ENCODE data around the gene CCDC201. TPM values are rescaled to one million over a fixed set of nuclear protein-coding genes. Genes with fewer than 3 reads are reported as not detected.

The CCDC201 gene, protein sequence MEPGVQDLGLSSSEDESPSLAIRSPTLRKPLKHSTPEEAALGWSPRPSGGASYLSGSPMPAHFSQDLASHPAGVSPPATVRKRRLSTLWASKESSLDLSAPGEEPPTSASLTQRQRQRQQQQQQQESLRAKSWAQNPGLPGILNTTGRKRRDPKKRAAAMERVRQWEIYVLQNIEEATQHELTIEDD
- polyA plus RNA-seq (2014; cell fraction: cytosol; rRNA removed), result not detected in 2 replicates
- not detected in 2 replicates for polyA plus RNA-seq (2014; cell fraction: nucleus; rRNA removed)

DNA sequence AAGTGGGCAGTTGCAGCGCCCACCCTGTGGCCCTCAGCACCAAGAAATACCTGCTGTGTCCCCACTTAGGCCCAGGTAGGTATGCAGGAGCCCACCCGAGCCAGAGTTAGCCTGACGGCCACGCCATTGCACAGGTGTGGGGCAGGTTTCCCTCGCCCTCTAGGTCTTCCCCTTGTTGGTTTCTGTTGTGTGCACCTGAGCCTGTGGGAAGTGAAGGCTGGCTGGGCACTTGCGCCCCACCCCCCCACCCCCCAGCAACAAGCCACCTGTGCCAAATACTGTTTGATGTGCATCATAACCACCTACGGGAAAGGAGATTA lies at the start of gene CCDC201:
Gene CCDC201 (minus strand): TSS at position 48 of the 320 bp plus-strand sequence. CDS start 75 bp downstream, outside the sequence.
- no peak for DNase-seq (ENCODE audit: low spot score)

DNA sequence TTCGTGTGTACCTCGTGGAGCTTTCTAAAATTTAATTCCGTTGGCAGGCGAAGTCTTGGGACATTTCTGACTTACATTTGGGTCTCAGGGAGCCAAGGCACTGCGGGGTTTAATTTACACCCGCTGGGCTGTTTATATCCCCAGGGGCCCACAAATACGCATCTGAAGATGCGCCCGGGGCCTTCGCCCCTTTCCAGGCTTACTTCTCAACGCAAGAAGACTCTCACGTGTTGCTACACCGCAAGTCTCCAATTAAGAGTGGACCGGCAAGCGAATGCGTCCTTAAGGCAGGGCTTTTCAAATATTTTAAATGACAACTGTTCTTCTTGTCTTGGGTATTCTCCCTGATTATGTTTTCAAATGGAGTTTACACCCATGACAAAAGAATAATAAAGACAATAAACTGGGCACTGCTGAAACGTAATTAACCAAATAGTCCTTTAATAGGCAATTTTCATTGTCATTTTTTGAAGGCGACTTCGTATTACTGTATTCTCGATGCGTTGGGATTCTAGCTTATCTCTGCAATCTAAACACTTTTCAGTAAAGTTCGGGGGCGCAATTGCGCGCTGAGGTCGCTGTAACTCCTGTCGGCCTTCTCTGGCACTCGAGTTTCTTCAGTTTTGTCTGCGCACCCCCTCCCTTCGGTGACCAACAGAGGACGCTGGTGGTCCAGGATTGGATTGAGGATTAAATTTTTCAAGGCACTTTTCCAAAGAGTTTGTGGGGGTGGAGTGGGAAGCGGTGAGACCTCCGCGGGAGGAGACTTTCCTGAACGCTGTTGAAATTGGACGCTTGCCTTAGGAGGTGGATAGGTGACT lies 49.0 kb upstream of the CCDC201 start:
- DNase-seq (ENCODE audit: low spot score), result peak; percentile 72

DNA sequence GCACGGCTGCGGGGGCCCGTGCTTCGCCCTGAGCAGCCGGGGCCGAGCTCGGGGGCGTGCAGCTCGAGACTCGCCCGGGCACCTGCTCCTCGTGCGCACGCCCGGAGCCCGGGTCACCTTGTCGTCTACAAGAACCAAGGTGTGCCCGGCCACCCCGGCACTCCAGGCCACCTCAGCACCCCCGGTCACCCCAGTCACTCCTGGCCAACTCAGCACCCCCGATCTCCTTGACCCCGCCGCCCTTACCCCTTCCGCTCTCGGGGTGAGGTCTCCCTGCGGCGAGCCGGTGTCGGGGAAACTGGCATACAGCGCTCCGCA lies 48.5 kb upstream of the CCDC201 start:
- DNase-seq (ENCODE audit: low spot score), result no peak

DNA sequence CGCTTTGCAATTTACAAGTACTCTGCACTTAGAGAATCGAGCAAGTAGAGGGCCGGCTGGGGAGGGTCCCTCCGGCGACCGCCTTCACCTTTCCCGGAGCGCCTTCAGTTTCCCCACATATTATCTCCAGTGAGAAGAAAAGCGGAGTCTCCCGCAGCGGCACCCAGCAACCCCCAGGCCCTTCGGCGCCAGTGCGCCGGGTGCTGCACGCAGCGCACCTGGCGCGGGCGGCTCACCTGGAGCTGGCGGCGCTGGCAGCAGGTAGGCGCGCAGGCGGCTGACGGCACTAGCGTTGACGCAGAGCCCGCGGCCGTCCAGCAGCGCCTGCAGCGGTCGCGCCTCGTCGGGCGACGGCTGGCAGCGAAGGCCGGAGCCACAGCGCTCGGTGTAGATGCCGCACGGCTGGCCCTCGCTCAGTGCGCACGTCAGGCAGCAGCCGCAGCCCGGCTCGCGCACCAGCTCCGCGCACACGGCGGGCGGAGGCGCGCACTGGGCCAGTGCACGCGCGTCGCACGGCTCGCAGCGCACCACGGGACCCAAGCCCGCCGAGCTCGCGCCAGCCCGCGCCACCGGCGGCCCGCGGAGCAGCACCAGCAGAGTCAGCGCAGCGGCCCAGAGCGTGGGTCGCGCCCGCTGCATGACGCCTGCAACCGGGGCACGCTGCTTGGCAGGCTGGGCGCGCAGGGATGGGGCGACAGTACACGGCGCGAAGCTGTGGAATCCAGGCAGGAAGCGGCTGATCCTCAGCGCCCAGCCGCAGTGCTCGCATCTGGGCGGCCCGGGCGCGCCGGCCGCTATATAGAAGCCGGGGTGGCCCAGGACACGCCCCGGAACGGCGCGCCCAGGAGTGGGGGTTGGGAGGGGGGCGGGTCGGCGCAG lies 47.9 kb upstream of the CCDC201 start, which contains the start of gene IGFBP3:
Gene IGFBP3 (minus strand): TSS at position 771 of the 879 bp plus-strand sequence. CDS start 132 bp downstream, at position 639.
- DNase-seq (ENCODE audit: low spot score), result peak; percentile 51

DNA sequence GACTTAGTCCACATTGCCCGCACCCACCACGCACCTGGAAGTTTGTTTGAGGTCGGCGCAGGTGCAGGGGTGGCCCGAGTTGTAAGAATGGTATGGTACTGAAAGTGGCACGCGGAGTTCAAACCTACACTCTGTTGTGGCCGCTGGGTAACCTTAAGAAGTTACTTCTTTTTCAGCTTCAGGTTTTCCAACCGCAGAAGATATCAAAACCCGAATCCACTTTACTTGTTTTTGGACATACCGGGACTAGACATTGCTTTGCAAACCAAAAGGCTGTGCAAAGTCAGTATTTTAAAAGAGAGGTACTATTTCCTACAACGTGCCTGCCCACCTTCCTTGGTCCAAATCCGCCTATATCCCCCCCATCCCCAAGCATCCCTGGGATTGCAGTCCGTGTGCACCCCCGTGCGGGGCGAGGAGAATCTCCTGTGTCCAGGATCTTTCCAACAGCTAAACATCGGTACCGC lies 47.1 kb upstream of the CCDC201 start:
- no peak for DNase-seq (ENCODE audit: low spot score)

DNA sequence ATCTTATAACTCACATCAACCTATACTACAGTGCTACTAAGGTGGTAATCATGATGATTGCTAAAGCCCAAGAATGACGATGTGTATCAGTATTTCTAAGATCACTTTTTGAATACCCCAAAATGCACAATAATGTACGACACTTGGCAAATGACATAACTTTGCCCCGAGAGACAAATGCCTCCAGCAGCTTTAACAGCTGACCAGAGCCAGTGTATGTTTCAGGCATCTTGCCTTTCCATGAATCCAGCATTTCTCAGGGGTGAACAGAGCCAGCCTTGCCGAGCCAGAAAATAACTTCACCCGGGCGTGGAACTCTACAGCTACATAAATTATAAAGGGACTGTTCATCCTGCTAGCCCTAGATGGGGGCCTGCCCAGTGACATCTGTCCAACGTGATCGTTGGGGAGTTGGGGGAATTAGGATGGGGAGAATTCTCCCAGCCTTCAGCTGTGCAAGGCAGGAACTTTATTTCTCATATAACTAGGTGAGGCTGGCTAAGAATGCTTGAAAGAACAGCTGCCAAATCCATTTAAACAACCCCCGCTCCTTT lies 46.4 kb upstream of the CCDC201 start:
- no peak for DNase-seq (ENCODE audit: low spot score)

DNA sequence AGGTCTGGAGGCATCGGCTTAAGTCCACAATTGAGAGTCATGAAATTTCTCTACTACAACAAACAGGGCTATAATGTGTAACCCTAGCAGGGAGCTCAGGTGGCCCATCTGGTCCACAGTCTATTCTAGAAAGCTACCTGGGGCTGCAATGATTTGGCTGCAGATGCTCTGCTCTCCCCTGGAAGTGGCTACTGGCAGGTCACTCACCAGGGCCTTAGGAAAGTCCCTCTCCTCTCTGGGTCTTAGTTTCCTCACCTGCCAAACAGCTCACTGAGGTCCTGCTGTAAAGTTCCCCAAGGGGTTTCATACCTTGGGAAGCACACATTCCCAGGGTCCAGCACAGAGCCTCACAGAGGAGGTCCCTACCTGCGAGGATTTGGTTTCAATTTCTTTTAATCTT lies 45.7 kb upstream of the CCDC201 start:
- no peak for DNase-seq (ENCODE audit: low spot score)

DNA sequence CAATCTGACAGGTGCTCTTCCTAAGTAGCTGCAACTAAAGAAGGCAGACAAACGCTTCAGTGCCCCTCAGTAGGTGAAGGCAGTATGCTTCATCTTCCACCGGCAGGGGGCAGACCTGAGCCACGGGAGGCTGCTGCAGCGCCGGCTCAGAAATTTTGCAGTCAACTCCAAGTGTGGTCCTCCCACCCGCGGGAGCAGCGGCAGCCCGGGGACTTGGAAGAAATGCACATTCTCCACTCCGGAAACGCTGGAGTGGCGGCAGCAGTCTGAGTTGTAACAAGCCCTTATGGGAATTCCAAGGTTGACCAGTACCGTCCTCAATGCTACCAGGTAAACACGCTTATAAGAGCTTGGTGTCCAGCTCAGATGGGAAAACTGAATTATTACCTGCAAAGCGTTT lies 44.8 kb upstream of the CCDC201 start:
- DNase-seq (ENCODE audit: low spot score), result peak; percentile 66

DNA sequence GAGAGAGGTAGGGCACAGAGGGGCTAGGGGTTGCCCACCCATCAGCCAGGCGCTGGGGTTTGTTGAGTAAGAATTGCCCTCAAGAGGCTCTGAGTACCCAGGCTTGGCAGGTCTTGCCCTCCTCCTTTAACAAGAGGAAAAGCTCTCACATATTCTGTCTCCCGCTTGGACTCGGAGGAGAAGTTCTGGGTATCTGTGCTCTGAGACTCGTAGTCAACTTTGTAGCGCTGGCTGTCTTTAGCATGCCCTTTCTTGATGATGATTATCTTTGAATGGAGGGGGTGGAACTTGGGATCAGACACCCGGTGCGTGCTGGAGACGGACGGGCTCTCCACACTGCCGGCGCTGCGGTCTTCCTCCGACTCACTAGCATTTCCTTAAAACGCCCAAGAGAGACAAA lies 44.2 kb upstream of the CCDC201 start:
- no peak for DNase-seq (ENCODE audit: low spot score)

DNA sequence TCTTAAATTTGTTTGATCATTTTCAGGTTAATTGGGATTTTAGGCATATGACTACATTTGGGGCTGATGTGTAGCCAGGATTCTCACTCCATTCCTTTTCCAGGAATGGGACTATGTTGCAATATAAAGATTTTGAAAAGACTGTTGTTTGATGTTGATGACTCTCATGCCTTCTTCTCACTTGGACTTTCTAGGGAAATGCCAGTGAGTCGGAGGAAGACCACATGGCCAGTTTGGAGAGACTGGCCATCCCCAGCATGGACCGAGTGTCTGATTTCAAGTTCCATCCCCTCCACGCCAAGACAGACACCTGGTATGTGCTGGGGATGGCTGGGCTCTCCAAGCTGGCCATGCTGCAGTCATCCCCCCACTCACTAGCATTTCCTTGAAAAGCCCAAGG lies 42.7 kb upstream of the CCDC201 start:
- DNase-seq (ENCODE audit: low spot score), result no peak

DNA sequence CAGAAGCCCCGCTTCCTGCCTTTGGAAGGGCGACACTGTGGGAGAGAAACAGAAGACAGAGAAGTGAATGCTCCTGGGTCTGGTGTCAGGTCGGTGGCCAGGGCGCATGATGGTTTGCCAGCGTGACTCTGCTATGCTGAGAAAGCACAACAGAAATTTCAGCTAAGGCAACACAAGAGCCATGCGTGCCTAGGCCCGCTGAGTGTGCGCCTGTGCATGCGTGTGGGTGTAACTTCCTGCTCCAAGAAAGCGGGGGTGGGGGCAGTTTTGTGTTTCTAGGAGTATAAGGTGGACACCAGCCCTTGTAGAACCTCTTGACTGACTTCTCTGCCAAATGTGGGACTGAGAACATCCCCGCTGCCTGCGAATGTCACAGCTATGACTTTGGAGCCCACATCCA lies 42.0 kb upstream of the CCDC201 start:
- no peak for DNase-seq (ENCODE audit: low spot score)

DNA sequence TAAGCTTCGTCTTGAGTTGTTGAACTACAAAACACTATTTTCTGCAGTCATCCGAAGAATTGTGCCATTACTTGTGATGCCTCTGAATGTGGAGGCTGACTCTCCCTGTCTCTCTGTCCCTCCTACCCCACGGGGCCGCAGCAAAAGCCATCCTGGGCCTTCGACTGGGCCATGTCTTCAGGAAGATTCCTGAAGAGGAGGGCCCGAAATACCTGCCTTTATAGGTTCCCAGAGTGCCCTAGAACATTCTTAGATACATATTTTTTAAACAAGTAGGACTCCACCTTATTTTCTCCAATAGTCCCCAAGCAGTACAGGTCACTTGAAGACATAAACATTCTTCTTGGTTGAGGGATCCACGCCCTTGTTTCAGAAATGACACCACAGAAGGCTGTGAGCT lies 40.1 kb upstream of the CCDC201 start:
- DNase-seq (ENCODE audit: low spot score), result no peak

DNA sequence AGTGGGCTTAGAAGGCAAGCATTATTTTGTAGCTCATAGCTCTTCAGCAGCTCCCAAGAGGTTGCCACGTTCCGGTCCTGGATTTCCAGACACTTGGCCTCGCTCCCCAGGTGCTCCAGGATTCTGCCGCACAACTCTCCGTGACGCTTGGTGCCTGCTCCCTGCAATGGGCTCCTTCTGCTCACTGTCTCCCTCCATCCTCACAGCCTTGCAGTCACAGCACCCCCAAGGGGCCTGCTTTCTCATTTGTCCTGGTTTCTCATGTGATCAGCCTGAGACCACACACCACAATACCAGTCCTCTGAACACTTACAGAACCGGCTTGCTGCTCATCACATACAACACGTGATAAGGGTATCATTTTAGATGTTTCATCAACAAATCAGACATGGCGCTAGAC lies 38.4 kb upstream of the CCDC201 start:
- no peak for DNase-seq (ENCODE audit: low spot score)

DNA sequence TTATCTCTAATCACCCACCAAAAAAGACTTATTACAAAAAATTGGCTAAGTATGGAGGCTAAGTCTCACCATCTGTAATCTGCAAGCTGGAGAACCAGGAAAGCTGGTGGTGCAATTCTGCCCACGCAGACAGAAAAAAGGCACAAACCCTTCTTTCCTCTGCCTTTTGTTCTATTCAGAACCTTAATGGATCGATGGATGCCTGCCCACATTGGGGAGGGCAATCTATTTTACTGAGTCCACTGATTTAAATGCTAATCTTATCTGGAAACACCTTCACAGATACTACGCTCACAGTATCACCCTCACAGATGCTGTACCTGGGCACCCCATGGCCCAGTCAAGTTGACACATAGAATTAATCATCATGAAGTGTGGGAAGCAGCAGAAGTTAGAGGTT lies 38.0 kb upstream of the CCDC201 start:
- no peak for DNase-seq (ENCODE audit: low spot score)

DNA sequence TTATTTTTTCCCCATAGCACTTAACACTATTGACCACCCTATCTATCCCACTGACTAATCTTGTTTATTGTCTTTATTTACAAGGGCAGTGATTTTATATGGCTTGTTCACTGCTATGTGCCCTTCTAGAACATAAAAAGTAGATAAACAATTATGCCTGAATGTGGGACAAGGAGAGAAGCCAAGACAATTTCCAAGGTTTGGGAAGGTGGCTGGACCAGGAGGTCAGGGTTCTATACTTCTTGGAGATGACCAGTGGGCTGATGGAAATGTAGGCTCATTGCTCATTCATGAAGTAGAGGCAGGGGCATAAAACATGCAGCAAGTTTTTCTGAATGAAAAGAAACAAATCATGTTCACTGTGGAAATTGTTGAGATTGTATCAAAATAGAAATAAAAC lies 36.7 kb upstream of the CCDC201 start:
- DNase-seq (ENCODE audit: low spot score), result no peak

DNA sequence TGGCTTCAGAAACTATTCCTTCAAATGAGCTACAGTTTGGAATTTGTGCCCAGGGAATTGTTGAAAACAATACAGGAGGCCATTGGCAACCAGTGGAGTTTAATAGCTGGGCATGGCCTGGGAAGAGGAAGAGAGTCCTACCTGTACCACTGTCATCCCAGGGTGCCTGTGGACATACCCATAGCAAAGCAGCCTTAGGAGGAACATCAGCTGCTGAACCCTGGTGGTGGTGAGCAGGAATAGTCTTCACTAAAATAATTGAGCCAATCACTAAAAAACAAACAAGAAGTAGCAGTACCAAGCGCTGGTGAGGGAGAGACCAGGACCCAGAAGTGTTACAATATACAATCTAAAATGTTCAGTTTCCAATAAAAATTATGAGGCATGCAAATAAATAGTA lies 29.9 kb upstream of the CCDC201 start:
- no peak for DNase-seq (ENCODE audit: low spot score)

DNA sequence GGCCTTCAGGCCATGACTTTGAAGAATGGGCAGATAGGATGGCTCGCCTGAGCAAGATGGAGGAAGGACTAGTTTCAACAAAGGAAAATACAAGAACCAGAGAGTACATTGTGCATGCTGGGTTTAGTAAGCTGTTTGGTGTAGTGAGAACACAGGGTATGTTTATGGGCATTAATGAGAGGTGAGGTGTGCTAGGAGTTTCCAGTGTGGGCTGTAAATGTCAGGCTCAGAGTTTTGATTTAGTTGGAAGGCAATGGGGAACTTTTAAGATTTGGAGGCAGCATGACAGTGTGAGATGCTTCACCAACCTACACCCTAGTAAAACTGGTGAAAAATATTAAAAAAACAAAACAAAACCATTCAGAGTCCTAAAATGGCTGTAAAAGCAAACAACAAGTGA lies 28.7 kb upstream of the CCDC201 start:
- no peak for DNase-seq (ENCODE audit: low spot score)

DNA sequence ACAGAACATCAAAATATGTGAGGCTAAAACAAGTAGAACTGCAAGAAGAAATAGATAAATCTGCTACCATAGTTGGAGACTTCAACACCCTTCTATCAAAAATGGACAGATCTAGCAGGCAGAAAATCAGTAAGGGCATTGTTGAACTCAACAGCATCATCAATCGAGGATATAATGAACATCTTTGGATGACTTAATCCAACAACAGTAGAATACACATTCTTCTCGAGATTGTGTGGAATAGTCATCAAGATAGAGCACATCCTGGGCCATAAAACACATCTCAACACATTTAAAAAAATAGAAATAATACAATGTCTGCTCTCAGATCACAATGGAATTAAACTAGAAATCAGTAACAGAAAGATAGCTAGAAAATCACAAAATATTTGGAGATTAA lies 25.3 kb upstream of the CCDC201 start:
- no peak for DNase-seq (ENCODE audit: low spot score)

DNA sequence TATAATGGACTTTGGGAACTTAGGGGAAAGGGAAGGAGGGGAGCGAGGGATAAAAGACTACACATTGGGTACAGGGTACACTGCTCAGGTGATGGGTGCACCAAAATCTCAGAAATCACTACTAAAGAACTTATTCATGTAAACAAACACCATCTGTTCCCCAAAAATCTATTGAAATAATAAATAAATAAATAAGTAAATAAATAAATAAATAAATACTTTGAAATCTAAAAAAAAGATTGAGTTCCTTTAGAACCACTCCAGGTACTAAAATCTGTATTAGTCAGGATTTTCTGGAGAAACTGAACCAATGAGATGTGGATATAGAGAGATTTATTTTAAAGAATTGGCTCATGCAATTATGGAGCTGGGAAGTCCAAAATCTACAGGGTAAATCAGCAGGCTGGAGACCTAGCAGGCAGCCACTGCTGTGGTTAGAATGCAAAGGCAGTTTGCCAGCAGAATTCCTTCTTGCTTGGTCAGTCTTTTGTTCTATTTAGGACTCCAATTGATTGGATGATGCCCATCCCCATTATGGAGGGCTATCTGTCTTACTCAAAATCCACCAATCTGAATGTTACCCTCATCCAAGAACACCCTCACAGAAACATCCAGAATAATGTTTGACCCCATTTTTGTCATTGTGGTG lies 24.3 kb upstream of the CCDC201 start:
- no peak for DNase-seq (ENCODE audit: low spot score)

DNA sequence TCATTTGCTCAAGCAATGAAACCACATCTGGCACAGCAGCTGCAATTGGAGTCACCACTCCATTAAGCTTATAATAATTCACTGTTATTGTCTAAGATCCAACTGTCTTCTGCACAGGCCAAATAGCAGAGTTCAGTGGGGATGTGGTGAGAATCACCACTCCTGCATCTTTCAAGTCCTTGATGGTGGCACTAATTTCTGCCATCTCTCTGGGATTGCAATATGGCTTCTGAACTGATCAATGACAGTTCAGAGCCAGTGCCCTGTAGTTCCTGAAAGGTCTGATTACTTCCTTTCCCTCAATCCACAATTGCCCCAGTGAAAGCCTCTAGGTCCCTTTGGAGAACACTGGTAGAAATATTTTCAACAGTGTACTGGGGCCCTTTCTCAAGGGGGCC lies 21.8 kb upstream of the CCDC201 start:
- no peak for DNase-seq (ENCODE audit: low spot score)

DNA sequence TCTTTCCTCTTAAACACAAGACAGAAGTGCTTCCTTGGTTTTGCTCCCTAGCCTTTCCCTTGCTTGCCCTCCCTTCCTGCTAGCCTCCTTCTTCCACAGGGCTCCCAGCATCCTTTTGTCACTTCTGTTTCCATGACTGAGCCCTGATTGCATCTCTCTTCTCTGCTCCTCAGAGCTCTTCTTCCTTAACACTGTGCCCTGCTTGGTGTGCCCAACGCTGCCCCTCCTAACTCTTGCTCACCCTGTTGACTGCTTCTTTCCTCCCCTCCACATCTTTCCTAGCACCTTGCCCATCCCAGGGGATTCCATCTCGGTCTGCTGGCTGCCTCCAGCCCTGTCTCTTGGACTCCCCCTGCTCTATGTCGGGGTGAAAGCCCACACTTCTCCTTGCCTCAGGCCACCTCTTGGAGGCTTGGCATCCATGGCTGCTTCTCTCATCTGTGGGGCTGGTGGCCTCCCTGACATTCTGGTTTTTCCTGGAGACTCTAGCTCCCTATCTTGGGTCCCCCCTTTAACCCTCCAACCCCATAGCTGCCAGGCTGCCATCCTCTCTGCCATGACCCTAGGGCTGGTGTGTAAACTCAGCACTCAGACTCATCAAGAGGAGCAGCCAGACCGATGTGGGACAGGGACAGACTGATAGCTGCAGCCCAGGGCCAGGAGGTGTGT lies 21.2 kb upstream of the CCDC201 start:
- no peak for DNase-seq (ENCODE audit: low spot score)
